Tibial nerve (tissue), 4 donors: ENCODE data around the gene RAPSN.

Experiments
- EP300 ChIP-seq, 2 donors: sonication (generic); formaldehyde crosslinking; IDR thresholded peaks; one replicate each; pipeline ENCODE4 v1.6.1; 2017; ENCODE audit warnings: antibody characterized with exemption in 2 of 2, mild to moderate bottlenecking in 1 of 2
- POLR2A ChIP-seq, 2 donors: fragments of 450-650 bp; IDR thresholded peaks; one replicate each; pipeline ENCODE4 v1.6.1; 2017; ENCODE audit warnings: antibody characterized with exemption in 2 of 2, mild to moderate bottlenecking in 2 of 2, moderate library complexity in 2 of 2
- TF ChIP-seq, protein P1 (sequence below), 5 experiments: fragments of 200-600 bp in 3 of 5; fragments of 450-650 bp in 2 of 5; sonication (generic) in 3 of 5; IDR thresholded peaks; one replicate each; pipeline ENCODE4 v1.5.1; 2016 to 2019; ENCODE audit warnings: antibody characterized with exemption in 5 of 5, mild to moderate bottlenecking in 3 of 5, moderate library complexity in 2 of 5

DNA sequence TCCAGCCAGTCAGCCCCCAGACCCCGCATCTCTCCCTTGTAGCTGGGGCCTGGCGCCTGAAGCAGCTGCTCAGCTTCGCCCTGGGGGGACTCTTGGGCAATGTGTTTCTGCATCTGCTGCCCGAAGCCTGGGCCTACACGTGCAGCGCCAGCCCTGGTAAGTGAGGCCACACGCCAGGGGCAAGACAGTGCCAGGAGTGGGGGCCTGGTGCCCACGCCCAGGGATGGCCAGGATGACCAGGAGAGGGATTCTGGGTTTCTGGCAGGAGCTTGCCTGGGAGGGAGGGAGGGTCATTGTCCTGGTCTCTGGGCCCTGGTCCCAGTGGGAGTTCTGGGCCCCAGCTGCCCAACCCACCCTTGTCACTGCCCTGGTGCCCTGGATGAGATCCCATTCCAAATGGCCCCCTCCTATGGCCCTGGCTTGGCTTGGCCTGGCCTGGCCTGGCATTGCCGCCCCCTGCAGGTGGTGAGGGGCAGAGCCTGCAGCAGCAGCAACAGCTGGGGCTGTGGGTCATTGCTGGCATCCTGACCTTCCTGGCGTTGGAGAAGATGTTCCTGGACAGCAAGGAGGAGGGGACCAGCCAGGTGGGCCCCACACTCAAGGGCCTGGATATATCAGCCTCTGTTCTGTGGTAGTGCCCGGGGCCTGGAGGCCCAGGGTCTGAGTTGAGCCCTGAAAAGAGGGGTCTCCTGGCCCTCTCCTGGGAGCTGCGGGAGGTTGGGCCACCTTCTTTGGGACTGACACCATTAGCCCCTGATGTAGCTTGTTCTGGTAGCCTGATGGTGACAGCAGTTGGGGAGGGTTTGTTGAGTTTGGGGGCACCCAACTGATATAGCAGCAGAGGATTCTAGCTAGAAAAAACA, 36.8 kb downstream of the RAPSN start:
- no peak for TF ChIP-seq POLR2A (IDR thresholded peaks at IDR 0.05)
- TF ChIP-seq EP300 (IDR thresholded peaks at IDR 0.05), result no peak
- TF ChIP-seq, protein P1, sequence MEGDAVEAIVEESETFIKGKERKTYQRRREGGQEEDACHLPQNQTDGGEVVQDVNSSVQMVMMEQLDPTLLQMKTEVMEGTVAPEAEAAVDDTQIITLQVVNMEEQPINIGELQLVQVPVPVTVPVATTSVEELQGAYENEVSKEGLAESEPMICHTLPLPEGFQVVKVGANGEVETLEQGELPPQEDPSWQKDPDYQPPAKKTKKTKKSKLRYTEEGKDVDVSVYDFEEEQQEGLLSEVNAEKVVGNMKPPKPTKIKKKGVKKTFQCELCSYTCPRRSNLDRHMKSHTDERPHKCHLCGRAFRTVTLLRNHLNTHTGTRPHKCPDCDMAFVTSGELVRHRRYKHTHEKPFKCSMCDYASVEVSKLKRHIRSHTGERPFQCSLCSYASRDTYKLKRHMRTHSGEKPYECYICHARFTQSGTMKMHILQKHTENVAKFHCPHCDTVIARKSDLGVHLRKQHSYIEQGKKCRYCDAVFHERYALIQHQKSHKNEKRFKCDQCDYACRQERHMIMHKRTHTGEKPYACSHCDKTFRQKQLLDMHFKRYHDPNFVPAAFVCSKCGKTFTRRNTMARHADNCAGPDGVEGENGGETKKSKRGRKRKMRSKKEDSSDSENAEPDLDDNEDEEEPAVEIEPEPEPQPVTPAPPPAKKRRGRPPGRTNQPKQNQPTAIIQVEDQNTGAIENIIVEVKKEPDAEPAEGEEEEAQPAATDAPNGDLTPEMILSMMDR (IDR thresholded peaks at IDR 0.05), result peak; percentile 54 to 69 (median 60)
